GM19467 (cell line): ENCODE results near the gene PCDHGC3.

Experiments
- ATAC-seq: cut with Tn5 transposase; IDR thresholded peaks from one replicate; pipeline ENCODE4 v1.9.1; 2021; ENCODE audit warnings: mild to moderate bottlenecking, moderate library complexity; ENCODE audit not compliant: unreplicated experiment

Gene PCDHGC3

GRCh38 chr5:141506381-141507155 lies 30.8 kb downstream of the PCDHGC3 start:
- no peak for ATAC-seq

GRCh38 chr5:141507387-141508091 lies 31.8 kb downstream of the PCDHGC3 start:
- ATAC-seq, result peak; percentile 30

GRCh38 chr5:141508440-141508797 lies 32.7 kb downstream of the PCDHGC3 start:
- ATAC-seq, result no peak

GRCh38 chr5:141508798-141509611 lies 33.2 kb downstream of the PCDHGC3 start:
- no peak for ATAC-seq

GRCh38 chr5:141510160-141510559 lies 34.4 kb downstream of the PCDHGC3 start:
- no peak for ATAC-seq

GRCh38 chr5:141510850-141511601 lies 35.3 kb downstream of the PCDHGC3 start:
- ATAC-seq, result no peak

GRCh38 chr5:141511771-141512325 lies 36.1 kb downstream of the PCDHGC3 start:
- no peak for ATAC-seq

- ATAC-seq, result no peak
These were observed 36.7 kb downstream of the PCDHGC3 start for GRCh38 chr5:141512390-141512910.

- ATAC-seq, result no peak
These were observed 37.3 kb downstream of the PCDHGC3 start for GRCh38 chr5:141512911-141513626.

- no peak for ATAC-seq
These were observed 38.0 kb downstream of the PCDHGC3 start for GRCh38 chr5:141513627-141514329.

GRCh38 chr5:141514330-141515133 lies 38.8 kb downstream of the PCDHGC3 start:
- no peak for ATAC-seq

GRCh38 chr5:141515141-141515540 lies 39.4 kb downstream of the PCDHGC3 start:
- no peak for ATAC-seq

GRCh38 chr5:141515946-141516671 lies 40.3 kb downstream of the PCDHGC3 start:
- no peak for ATAC-seq

- ATAC-seq, result no peak
These were observed 40.9 kb downstream of the PCDHGC3 start for GRCh38 chr5:141516672-141517025.

- no peak for ATAC-seq
These were observed 41.5 kb downstream of the PCDHGC3 start for GRCh38 chr5:141517312-141517711.

- no peak for ATAC-seq
These were observed 42.3 kb downstream of the PCDHGC3 start for GRCh38 chr5:141517880-141518617.

GRCh38 chr5:141518618-141519015 lies 42.9 kb downstream of the PCDHGC3 start:
- ATAC-seq, result no peak
